Keratinocyte (primary cell): ENCODE results near the gene KCNC1. TPM values are rescaled to one million over a fixed set of nuclear protein-coding genes. Genes with fewer than 3 reads are reported as not detected.

Experiments
- DNase-seq: peaks from one replicate; pipeline ENCODE4 v3.0.0-alpha.2; 2011; ENCODE audit warnings: low read depth, missing footprints, low spot score
- FAIRE-seq: peaks from 2 replicates; lab custom pipeline; 2011; peaks lifted over from hg19 to GRCh38; lab: Jason Lieb, UNC
- H2AFZ ChIP-seq: 2 replicates; pipeline ENCODE4 v1.6.0; 2012; ENCODE audit warnings: low read length, control low read depth, inconsistent platforms; ENCODE audit not compliant: control insufficient read depth
- H3K27ac ChIP-seq: 2 replicates; pipeline ENCODE4 v1.5.1; 2011; ENCODE audit warnings: low read length; ENCODE audit not compliant: control insufficient read depth, insufficient read depth
- H3K27me3 ChIP-seq: 3 replicates; pipeline ENCODE4 v1.6.0; 2011; ENCODE audit warnings: low read length; ENCODE audit not compliant: control insufficient read depth, insufficient read depth; ENCODE audit errors: extremely low read depth
- H3K36me3 ChIP-seq, 2 experiments: 2 replicates in 1 of 2; 3 replicates in 1 of 2; pipeline ENCODE4 v1.5.1; 2011; ENCODE audit warnings: low read length in 2 of 2, mild to moderate bottlenecking in 1 of 2; ENCODE audit not compliant: control insufficient read depth in 2 of 2, insufficient read depth in 2 of 2; ENCODE audit errors: extremely low read depth in 1 of 2
- H3K4me1 ChIP-seq: 3 replicates; pipeline ENCODE4 v1.5.1; 2011; ENCODE audit warnings: low read length; ENCODE audit not compliant: control insufficient read depth, insufficient read depth; ENCODE audit errors: extremely low read depth
- H3K4me2 ChIP-seq: 3 replicates; pipeline ENCODE4 v1.6.0; 2011; ENCODE audit warnings: low read depth, low read length; ENCODE audit not compliant: control insufficient read depth, insufficient read depth; ENCODE audit errors: extremely low read depth
- H3K4me3 ChIP-seq, 3 experiments: fragments of 200-600 bp in 1 of 3; sonication (generic) in 1 of 3; 2 replicates in 2 of 3; 3 replicates in 1 of 3; pipeline ENCODE4 v1.5.1; 2011 to 2016; ENCODE audit warnings: low read length in 3 of 3, mild to moderate bottlenecking in 3 of 3, control low read depth in 2 of 3, inconsistent platforms in 1 of 3, low read depth in 1 of 3, mixed read lengths in 1 of 3, mixed run types in 1 of 3, moderate library complexity in 1 of 3; ENCODE audit not compliant: control insufficient read depth in 2 of 3, insufficient read depth in 2 of 3; ENCODE audit errors: extremely low read depth in 1 of 3
- H3K79me2 ChIP-seq: 2 replicates; pipeline ENCODE4 v1.6.0; 2012; ENCODE audit warnings: low read length; ENCODE audit not compliant: control insufficient read depth, insufficient read depth
- H3K9ac ChIP-seq: 3 replicates; pipeline ENCODE4 v1.6.0; 2011; ENCODE audit warnings: low read length; ENCODE audit not compliant: control insufficient read depth, insufficient read depth; ENCODE audit errors: extremely low read depth
- H3K9me1 ChIP-seq: 3 replicates; pipeline ENCODE4 v1.6.0; 2011; ENCODE audit warnings: low read length; ENCODE audit not compliant: control insufficient read depth, insufficient read depth; ENCODE audit errors: extremely low read depth
- H3K9me3 ChIP-seq: 2 replicates; pipeline ENCODE4 v1.5.1; 2012; ENCODE audit warnings: low read depth, low read length; ENCODE audit not compliant: control insufficient read depth
- H4K20me1 ChIP-seq: 3 replicates; pipeline ENCODE4 v1.6.0; 2011; ENCODE audit warnings: low read length; ENCODE audit not compliant: control insufficient read depth, insufficient read depth; ENCODE audit errors: extremely low read depth
- EZH2 ChIP-seq: IDR thresholded peaks from one replicate; pipeline ENCODE4 v1.6.1; 2012; ENCODE audit warnings: inconsistent platforms, mild to moderate bottlenecking, low read length, moderate library complexity
- dilution Hi-C: fragments of 300-500 bp; cut with MboI; formaldehyde crosslinking; loops from one replicate; pipeline ENCODE4 v1.7.0; 2020; ENCODE audit warnings: low sequenced_read_pairs; ENCODE audit not compliant: extremely low pct_ligation_motif_present
- polyA plus RNA-seq, 5 experiments: library from polyadenylated mRNA; depleted of rRNA in 3 of 5; stranded (reverse) in 3 of 5; stranded (forward) in 1 of 5; unstranded in 1 of 5; fragments of >200 nt; gene quantifications; 1 replicate in 1 of 5; 2 replicates in 3 of 5; 3 replicates in 1 of 5; pipeline versions ENCODE4 v1.2.1 to v1.2.3, GENCODE V29; 2011 to 2012; ENCODE audit warnings: missing spikeins in 2 of 5, low read depth in 1 of 5, low replicate concordance in 1 of 5
- TF ChIP-seq, protein P1 (sequence below), 3 experiments: IDR thresholded peaks in 1 of 3; conservative IDR thresholded peaks in 1 of 3; optimal IDR thresholded peaks in 1 of 3; 2 replicates in 2 of 3; 3 replicates in 1 of 3; pipeline versions ENCODE3 to v1.5.1; 2011; ENCODE audit warnings: low read length in 3 of 3, mild to moderate bottlenecking in 3 of 3, moderate library complexity in 2 of 3, control low read depth in 1 of 3, inconsistent platforms in 1 of 3; ENCODE audit not compliant: insufficient read depth in 2 of 3; ENCODE audit errors: extremely low read depth in 1 of 3

The KCNC1 gene
- polyA plus RNA-seq, 1 donor (not counting 4 experiments of a cell fraction or from before 2014, with no cell fraction given): not detected

DNA sequence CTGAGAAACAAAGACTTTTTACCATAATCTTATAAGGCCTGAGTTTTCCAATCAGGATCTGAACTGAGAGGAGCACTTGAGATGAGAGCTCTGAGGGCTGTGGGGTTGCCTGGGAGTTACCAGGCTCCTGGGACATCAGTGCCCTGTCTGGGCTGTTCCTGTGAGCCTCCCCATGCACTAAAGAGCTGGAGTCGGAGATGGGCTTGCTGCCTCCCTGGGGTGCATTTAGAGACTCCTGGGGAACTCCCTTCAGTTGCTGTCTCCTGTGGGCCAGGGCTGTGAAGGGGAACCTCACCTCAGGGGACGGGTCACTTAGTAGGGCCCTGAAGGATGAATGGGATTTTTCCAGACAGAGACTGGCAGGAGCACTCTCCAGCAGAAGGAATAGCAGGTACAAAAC is 33.3 kb downstream of the KCNC1 start:
- DNase-seq (no peak), FAIRE-seq (no peak)
- Histone ChIP-seq H3K4me2 (no peak overlapping the region), H3K27ac (no peak overlapping the region), H3K79me2 (no peaks in the 10 kb centered on the region), H2AFZ (no peak overlapping the region), H3K36me3 (no peaks in the 10 kb centered on the region), H4K20me1 (no peaks in the 10 kb centered on the region), H3K27me3 (no peaks in the 10 kb centered on the region), H3K4me3 (no peak overlapping the region), H3K4me1 (no peaks in the 10 kb centered on the region), H3K9ac (no peak overlapping the region), H3K9me1 (no peaks in the 10 kb centered on the region), H3K9me3 (no peaks in the 10 kb centered on the region)
- no peak for TF ChIP-seq EZH2
- TF ChIP-seq, protein P1, sequence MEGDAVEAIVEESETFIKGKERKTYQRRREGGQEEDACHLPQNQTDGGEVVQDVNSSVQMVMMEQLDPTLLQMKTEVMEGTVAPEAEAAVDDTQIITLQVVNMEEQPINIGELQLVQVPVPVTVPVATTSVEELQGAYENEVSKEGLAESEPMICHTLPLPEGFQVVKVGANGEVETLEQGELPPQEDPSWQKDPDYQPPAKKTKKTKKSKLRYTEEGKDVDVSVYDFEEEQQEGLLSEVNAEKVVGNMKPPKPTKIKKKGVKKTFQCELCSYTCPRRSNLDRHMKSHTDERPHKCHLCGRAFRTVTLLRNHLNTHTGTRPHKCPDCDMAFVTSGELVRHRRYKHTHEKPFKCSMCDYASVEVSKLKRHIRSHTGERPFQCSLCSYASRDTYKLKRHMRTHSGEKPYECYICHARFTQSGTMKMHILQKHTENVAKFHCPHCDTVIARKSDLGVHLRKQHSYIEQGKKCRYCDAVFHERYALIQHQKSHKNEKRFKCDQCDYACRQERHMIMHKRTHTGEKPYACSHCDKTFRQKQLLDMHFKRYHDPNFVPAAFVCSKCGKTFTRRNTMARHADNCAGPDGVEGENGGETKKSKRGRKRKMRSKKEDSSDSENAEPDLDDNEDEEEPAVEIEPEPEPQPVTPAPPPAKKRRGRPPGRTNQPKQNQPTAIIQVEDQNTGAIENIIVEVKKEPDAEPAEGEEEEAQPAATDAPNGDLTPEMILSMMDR (optimal IDR thresholded peaks at IDR 0.05 in 1 of 3, IDR thresholded peaks at IDR 0.05 in 1 of 3, conservative IDR thresholded peaks at IDR 0.05 in 1 of 3; ENCODE audit: extremely low read depth in 1 of 3, insufficient read depth in 2 of 3, low read length in 3 of 3): no peak
- dilution Hi-C loops: no loop called here

- DNase-seq: no peak
- Histone ChIP-seq H4K20me1 (no peaks in the 10 kb centered on the region), H2AFZ (no peak overlapping the region), H3K27ac (no peak overlapping the region), H3K36me3 (no peaks in the 10 kb centered on the region), H3K9me1 (no peaks in the 10 kb centered on the region), H3K79me2 (no peaks in the 10 kb centered on the region), H3K9ac (no peak overlapping the region), H3K4me1 (no peaks in the 10 kb centered on the region), H3K4me2 (no peak overlapping the region), H3K9me3 (no peaks in the 10 kb centered on the region), H3K4me3 (no peak overlapping the region), H3K27me3 (no peaks in the 10 kb centered on the region)
- no peak for FAIRE-seq
- dilution Hi-C loops: no loop called here
- TF ChIP-seq, protein P1 (optimal IDR thresholded peaks at IDR 0.05 in 1 of 3, IDR thresholded peaks at IDR 0.05 in 1 of 3, conservative IDR thresholded peaks at IDR 0.05 in 1 of 3; ENCODE audit: extremely low read depth in 1 of 3, insufficient read depth in 2 of 3, low read length in 3 of 3): no peak
- no peak for TF ChIP-seq EZH2
Observed at GRCh38 chr11:17768547-17768946, 34.0 kb downstream of the KCNC1 start.
